Measurements from ENCODE around the gene EML1. TPM values are rescaled to one million over a fixed set of nuclear protein-coding genes. Genes with fewer than 3 reads are reported as not detected.

EML1 gene
- total RNA-seq, 1 donor from 2014 or later = 28.3 TPM

GRCh38 chr14:99891266-99891665 is 98.1 kb downstream of the EML1 start:
- Histone ChIP-seq H3K36me3 (no peaks in the 10 kb centered on the region), H3K27me3 (no peaks in the 10 kb centered on the region), H3K27ac (no peak overlapping the region), H3K4me1 (no peaks in the 10 kb centered on the region), H3K9me3 (no peaks in the 10 kb centered on the region), H3K4me3 (no peak overlapping the region)
- intact Hi-C loops (cut with DNase I) = no loop called here
- TF ChIP-seq, protein P1, sequence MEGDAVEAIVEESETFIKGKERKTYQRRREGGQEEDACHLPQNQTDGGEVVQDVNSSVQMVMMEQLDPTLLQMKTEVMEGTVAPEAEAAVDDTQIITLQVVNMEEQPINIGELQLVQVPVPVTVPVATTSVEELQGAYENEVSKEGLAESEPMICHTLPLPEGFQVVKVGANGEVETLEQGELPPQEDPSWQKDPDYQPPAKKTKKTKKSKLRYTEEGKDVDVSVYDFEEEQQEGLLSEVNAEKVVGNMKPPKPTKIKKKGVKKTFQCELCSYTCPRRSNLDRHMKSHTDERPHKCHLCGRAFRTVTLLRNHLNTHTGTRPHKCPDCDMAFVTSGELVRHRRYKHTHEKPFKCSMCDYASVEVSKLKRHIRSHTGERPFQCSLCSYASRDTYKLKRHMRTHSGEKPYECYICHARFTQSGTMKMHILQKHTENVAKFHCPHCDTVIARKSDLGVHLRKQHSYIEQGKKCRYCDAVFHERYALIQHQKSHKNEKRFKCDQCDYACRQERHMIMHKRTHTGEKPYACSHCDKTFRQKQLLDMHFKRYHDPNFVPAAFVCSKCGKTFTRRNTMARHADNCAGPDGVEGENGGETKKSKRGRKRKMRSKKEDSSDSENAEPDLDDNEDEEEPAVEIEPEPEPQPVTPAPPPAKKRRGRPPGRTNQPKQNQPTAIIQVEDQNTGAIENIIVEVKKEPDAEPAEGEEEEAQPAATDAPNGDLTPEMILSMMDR (IDR thresholded peaks at IDR 0.05) = no peak
- DNase-seq (ENCODE audit: low spot score in 2 of 2) = no peak

DNA sequence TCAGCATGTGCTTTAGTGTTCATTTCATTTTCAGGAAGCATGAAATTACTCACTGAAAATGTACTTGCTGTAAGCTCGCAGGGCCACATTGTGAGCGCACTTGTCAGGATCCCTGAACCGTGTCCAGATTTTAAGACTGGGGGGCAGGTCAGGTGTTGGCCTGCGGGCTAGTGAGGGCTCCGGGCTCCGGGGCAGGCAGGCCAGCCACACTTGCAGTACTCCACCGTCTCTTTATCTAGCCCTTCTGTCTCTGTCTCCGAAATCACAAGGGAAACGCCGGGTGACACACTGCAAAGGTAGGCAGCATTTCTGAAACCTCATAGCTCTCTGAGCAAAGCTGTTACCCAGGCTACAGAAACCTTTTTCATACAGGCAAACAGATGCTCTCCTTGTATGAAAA is 98.7 kb downstream of the EML1 start:
- Histone ChIP-seq H3K27ac (no peak overlapping the region), H3K4me1 (no peaks in the 10 kb centered on the region), H3K9me3 (no peaks in the 10 kb centered on the region), H3K27me3 (no peaks in the 10 kb centered on the region), H3K4me3 (no peak overlapping the region), H3K36me3 (no peaks in the 10 kb centered on the region)
- DNase-seq (ENCODE audit: low spot score in 2 of 2) = no peak
- intact Hi-C loops (cut with DNase I) = no loop called here
- TF ChIP-seq, protein P1 (IDR thresholded peaks at IDR 0.05) = no peak

- Histone ChIP-seq H3K4me1 (no peaks in the 10 kb centered on the region), H3K36me3 (peaks cover 0 to 3% of the 10 kb centered on the region in 2 donors), H3K4me3 (no peak overlapping the region), H3K27me3 (no peaks in the 10 kb centered on the region), H3K27ac (peak overlapping the region in 1 of 2 donors; percentile 25), H3K9me3 (no peaks in the 10 kb centered on the region)
- DNase-seq (ENCODE audit: low spot score in 2 of 2) = no peak
- TF ChIP-seq, protein P1 (IDR thresholded peaks at IDR 0.05) = no peak
- intact Hi-C loops (cut with DNase I) = no loop called here
These were observed 99.2 kb downstream of the EML1 start for GRCh38 chr14:99892406-99892805.

DNA sequence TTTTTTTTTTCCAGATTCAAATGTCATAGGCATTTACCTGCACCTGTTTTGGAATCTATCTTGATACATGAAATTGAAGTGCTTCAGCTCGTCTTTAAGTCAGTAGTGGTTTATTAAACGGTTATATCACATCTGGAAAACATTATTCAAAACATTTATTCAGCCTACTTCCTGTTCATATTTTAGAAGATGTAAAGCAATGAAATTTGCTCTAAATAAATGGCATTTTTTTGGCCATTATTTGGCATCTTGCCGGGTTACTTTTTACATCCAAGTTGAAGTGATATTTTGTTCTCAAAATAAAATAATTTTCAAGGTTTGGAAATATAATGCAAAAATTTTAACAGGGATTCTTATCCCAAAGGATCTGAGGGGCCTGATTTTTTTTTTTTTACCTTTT is 103.1 kb downstream of the EML1 start:
- DNase-seq (ENCODE audit: low spot score in 2 of 2) = no peak
- no peaks in the 10 kb centered on the region for H3K9me3 ChIP-seq
- no peaks in the 10 kb centered on the region for H3K4me1 ChIP-seq
- H3K27me3 ChIP-seq = no peaks in the 10 kb centered on the region
- peaks cover 6 to 13% of the 10 kb centered on the region in 2 donors for H3K36me3 ChIP-seq
- intact Hi-C loops (cut with DNase I) = no loop called here
- H3K27ac ChIP-seq = no peak overlapping the region
- TF ChIP-seq, protein P1 (IDR thresholded peaks at IDR 0.05) = no peak
- no peak overlapping the region for H3K4me3 ChIP-seq

DNA sequence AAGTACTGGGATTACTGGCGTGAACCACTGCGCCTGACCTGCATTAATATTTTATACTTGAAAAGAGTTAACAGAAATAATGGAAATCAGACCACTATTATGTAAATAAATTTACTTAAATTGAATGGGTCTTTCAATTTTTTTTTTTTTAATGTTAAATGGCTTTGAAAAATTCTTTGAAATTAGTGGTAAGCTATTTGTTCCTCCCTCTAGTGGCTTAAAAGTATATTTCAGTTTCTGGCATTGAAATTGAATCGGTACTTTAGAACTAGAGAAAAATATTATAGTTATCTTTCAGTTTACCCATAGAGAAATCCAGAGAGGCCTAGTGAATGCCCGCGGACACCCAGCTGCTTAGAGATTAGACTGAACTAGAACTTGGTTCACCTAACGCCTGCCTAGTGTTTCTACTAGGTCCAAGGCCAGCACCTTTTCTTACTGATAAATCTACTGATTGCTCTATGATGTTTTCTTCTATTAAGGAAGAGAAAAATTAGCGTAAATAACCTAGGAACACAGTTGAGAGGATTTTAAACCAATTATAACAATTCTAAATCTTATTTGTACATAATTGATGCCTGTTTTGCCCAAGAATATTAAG is 106.5 kb downstream of the EML1 start:
- DNase-seq (ENCODE audit: low spot score in 2 of 2) = no peak
- Histone ChIP-seq H3K4me3 (no peak overlapping the region), H3K4me1 (no peaks in the 10 kb centered on the region), H3K27me3 (no peaks in the 10 kb centered on the region), H3K27ac (no peak overlapping the region), H3K36me3 (peaks cover 12 to 21% of the 10 kb centered on the region in 2 donors), H3K9me3 (no peaks in the 10 kb centered on the region)
- intact Hi-C loops (cut with DNase I) = no loop called here
- TF ChIP-seq, protein P1 (IDR thresholded peaks at IDR 0.05) = peak; percentile 3 to 48 (median 46)

DNA sequence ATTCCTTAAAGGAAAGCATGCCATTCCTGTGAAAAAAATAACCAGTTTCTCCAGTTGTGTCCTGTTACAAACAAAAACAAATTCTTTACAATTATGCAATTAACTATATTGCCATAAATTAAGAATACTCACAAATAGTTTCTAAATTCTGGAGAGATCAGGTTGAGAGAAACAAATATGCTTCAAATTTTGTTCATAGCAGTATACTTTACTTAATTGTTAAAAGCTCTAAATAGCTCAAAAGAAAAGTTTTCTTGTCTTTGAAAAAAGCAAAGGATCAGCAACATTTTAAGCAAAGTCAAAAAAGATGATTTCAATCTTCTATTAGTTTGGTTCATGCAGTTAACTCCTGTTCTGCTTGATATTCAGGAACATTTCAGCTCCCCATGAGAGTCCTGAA is 109.7 kb downstream of the EML1 start:
- no peaks in the 10 kb centered on the region for H3K4me1 ChIP-seq
- no peak overlapping the region for H3K4me3 ChIP-seq
- no peaks in the 10 kb centered on the region for H3K27me3 ChIP-seq
- peaks cover 28 to 38% of the 10 kb centered on the region in 2 donors for H3K36me3 ChIP-seq
- no peak for DNase-seq (ENCODE audit: low spot score in 2 of 2)
- TF ChIP-seq, protein P1 (IDR thresholded peaks at IDR 0.05) = no peak
- intact Hi-C loops (cut with DNase I) = no loop called here
- H3K27ac ChIP-seq = no peak overlapping the region
- no peaks in the 10 kb centered on the region for H3K9me3 ChIP-seq

Data from ascending aorta (tissue), 2 donors.